Small intestine (tissue), 7 donors: ENCODE measurements around the gene MED14. TPM values are rescaled to one million over a fixed set of nuclear protein-coding genes. Genes with fewer than 3 reads are reported as not detected.
"Not testable (repeated sequence)": the region's sequence is repeated elsewhere in the genome, so short reads cannot be mapped to it uniquely, and the experiment has no call there.

Experiments
- DNase-seq, 2 donors: peaks; one replicate each; pipeline versions ENCODE4 v3.0.0 to v3.0.0-alpha.2; 2013
- FAIRE-seq: peaks from 2 replicates; lab custom pipeline; 2012; peaks lifted over from hg19 to GRCh38; lab: Jason Lieb, UNC
- H3K27ac ChIP-seq, 3 donors: one replicate each; pipeline ENCODE4 v1.5.1; 2013; ENCODE audit warnings: low read length in 2 of 3, mild to moderate bottlenecking in 2 of 3, control low read depth in 1 of 3, inconsistent platforms in 1 of 3, low read depth in 1 of 3, moderate library complexity in 1 of 3
- H3K27me3 ChIP-seq, 3 donors: one replicate each; pipeline ENCODE4 v1.6.1; 2013; ENCODE audit warnings: low read length in 3 of 3, inconsistent platforms in 1 of 3; ENCODE audit not compliant: control insufficient read depth in 3 of 3, insufficient read depth in 3 of 3
- H3K36me3 ChIP-seq, 3 donors: one replicate each; pipeline ENCODE4 v1.6.1; 2013; ENCODE audit warnings: low read length in 3 of 3, inconsistent platforms in 1 of 3, low read depth in 1 of 3, mild to moderate bottlenecking in 1 of 3, moderate library complexity in 1 of 3; ENCODE audit not compliant: control insufficient read depth in 3 of 3, insufficient read depth in 2 of 3
- H3K4me1 ChIP-seq, 3 donors: one replicate each; pipeline ENCODE4 v1.6.1; 2013; ENCODE audit warnings: low read length in 2 of 3, inconsistent platforms in 1 of 3, low read depth in 1 of 3, mild to moderate bottlenecking in 1 of 3, moderate library complexity in 1 of 3; ENCODE audit not compliant: control insufficient read depth in 3 of 3, insufficient read depth in 2 of 3
- H3K4me3 ChIP-seq, 3 donors: one replicate each; pipeline ENCODE4 v1.5.1; 2013; ENCODE audit warnings: low read length in 3 of 3, control low read depth in 1 of 3, inconsistent platforms in 1 of 3, low read depth in 1 of 3, mild to moderate bottlenecking in 1 of 3, moderate library complexity in 1 of 3
- H3K9me3 ChIP-seq, 2 donors: one replicate each; pipeline ENCODE4 v1.6.1; 2013; ENCODE audit warnings: low read depth in 1 of 2, low read length in 1 of 2; ENCODE audit not compliant: control insufficient read depth in 2 of 2, insufficient read depth in 1 of 2
- WGBS, 3 donors: extraction: QIAGEN DNeasy Blood & Tissue Kit; methylation state at CpG; one replicate each; pipeline ENCODE4 v1.1.7; 2013; 5-methylcytosine and 5-hydroxymethylcytosine counted together
- polyA plus RNA-seq, 4 donors: library from polyadenylated mRNA; stranded (reverse) in 3 of 4; unstranded in 1 of 4; fragments of 200-250 nt in 3 of 4; fragments of 120-200 nt in 1 of 4; gene quantifications; one replicate each; pipeline versions ENCODE4 v1.2.1 to v1.2.3, GENCODE V29; 2013
- donor health status: healthy with polysubstance abuse.
- donor health status: control.
- donor health status: control.
- donor health status: Bipolar disorder and iron deficiency.
- donor health status: healthy.

The MED14 gene
- polyA plus RNA-seq, 4 donors: 13.0 to 72.7 (median 17.3) TPM

- DNase-seq (no peak), FAIRE-seq (no peak)
- 85 to 94% (median 88%) methylated on average over 6 of the region's 6 CpGs for WGBS, 3 donors
- Histone ChIP-seq H3K36me3 (no peaks in the 10 kb centered on the region), H3K27ac (no peak overlapping the region), H3K4me1 (no peaks in the 10 kb centered on the region), H3K9me3 (no peaks in the 10 kb centered on the region), H3K4me3 (no peak overlapping the region), H3K27me3 (no peaks in the 10 kb centered on the region)
These were observed 11.2 kb upstream of the MED14 start for GRCh38 chrX:40746521-40746920.

- Histone ChIP-seq H3K4me1 (peaks cover 0 to 6% (median 4%) of the 10 kb centered on the region in 3 donors), H3K36me3 (no peaks in the 10 kb centered on the region), H3K4me3 (peak overlapping the region; percentile 72 to 92 (median 77)), H3K9me3 (no peaks in the 10 kb centered on the region), H3K27ac (peak overlapping the region; percentile 89 to 99 (median 93)), H3K27me3 (no peaks in the 10 kb centered on the region)
- 0 to 1% (median 1%) methylated on average over 16 to 17 of the region's 17 CpGs for WGBS, 3 donors
- no peak for DNase-seq
- no peak for FAIRE-seq
These were observed 796 bp upstream of the MED14 start for GRCh38 chrX:40736170-40736505.

GRCh38 chrX:40734971-40735324, 394 bp downstream of the MED14 start:
- 0 to 2% (median 1%) methylated on average over 9 to 20 of the region's 20 CpGs for WGBS, 3 donors
- peak overlapping the region; percentile 89 to 99 (median 93) for H3K27ac ChIP-seq
- H3K9me3 ChIP-seq: no peaks in the 10 kb centered on the region
- H3K27me3 ChIP-seq: no peaks in the 10 kb centered on the region
- no peaks in the 10 kb centered on the region for H3K36me3 ChIP-seq
- peaks cover 0 to 15% (median 4%) of the 10 kb centered on the region in 3 donors for H3K4me1 ChIP-seq
- DNase-seq (no peak), FAIRE-seq (no peak)
- H3K4me3 ChIP-seq: peak overlapping the region; percentile 72 to 92 (median 77)

GRCh38 chrX:40733706-40734105, 1.6 kb downstream of the MED14 start:
- Histone ChIP-seq H3K4me1 (peaks cover 0 to 23% (median 4%) of the 10 kb centered on the region in 3 donors), H3K9me3 (no peaks in the 10 kb centered on the region), H3K27me3 (no peaks in the 10 kb centered on the region), H3K27ac (peak overlapping the region in 2 of 3 donors; percentile 11 to 93), H3K4me3 (peak overlapping the region in 2 of 3 donors; percentile 77 to 92), H3K36me3 (peaks cover 0 to 1% (median 0%) of the 10 kb centered on the region in 3 donors)
- FAIRE-seq (no peak), DNase-seq (no peak)
- WGBS, 3 donors: 15 to 43% (median 17%) methylated on average over 2 of the region's 2 CpGs

- DNase-seq, H3K9me3 ChIP-seq, H3K4me3 ChIP-seq, H3K27me3 ChIP-seq, H3K36me3 ChIP-seq, FAIRE-seq: not testable (repeated sequence)
- Histone ChIP-seq H3K27ac (peak overlapping the region in 1 of 3 donors; percentile 93), H3K4me1 (peaks cover 0 to 35% (median 4%) of the 10 kb centered on the region in 3 donors)
- WGBS, 3 donors: 88 to 92% (median 90%) methylated on average over 5 of the region's 5 CpGs
These were observed 2.8 kb downstream of the MED14 start for GRCh38 chrX:40732499-40732898.

GRCh38 chrX:40729598-40730584, 5.5 kb downstream of the MED14 start:
- peaks cover 0 to 31% (median 4%) of the 10 kb centered on the region in 3 donors for H3K4me1 ChIP-seq
- H3K4me3 ChIP-seq: peak overlapping the region in 2 of 3 donors; percentile 33 to 43
- 12 to 23% (median 21%) methylated on average over 4 of the region's 4 CpGs for WGBS, 3 donors
- DNase-seq (peak; percentile 87 to 93), FAIRE-seq (peak; percentile 85)
- no peaks in the 10 kb centered on the region for H3K9me3 ChIP-seq
- H3K27ac ChIP-seq: peak overlapping the region; percentile 63 to 92 (median 75)
- no peaks in the 10 kb centered on the region for H3K27me3 ChIP-seq
- H3K36me3 ChIP-seq: peaks cover 0 to 3% (median 2%) of the 10 kb centered on the region in 3 donors

GRCh38 chrX:40727581-40728252, 7.6 kb downstream of the MED14 start:
- peaks cover 0 to 31% (median 0%) of the 10 kb centered on the region in 3 donors for H3K4me1 ChIP-seq
- peak; percentile 51 to 74 for DNase-seq

GRCh38 chrX:40727093-40727492, 8.2 kb downstream of the MED14 start:
- no peak for FAIRE-seq
- H3K27ac ChIP-seq: peak overlapping the region in 1 of 3 donors; percentile 33

More at GRCh38 chrX:40727581-40728252, 7.6 kb downstream of the MED14 start:
- FAIRE-seq: no peak
- peak overlapping the region in 2 of 3 donors; percentile 50 to 92 for H3K27ac ChIP-seq
- no peak overlapping the region for H3K4me3 ChIP-seq
- H3K27me3 ChIP-seq: no peaks in the 10 kb centered on the region
- 45 to 69% (median 66%) methylated on average over 6 of the region's 6 CpGs for WGBS, 3 donors
- H3K9me3 ChIP-seq: no peaks in the 10 kb centered on the region
- H3K36me3 ChIP-seq: peaks cover 0 to 6% (median 4%) of the 10 kb centered on the region in 3 donors

More at GRCh38 chrX:40727093-40727492, 8.2 kb downstream of the MED14 start:
- Histone ChIP-seq H3K9me3 (no peaks in the 10 kb centered on the region), H3K36me3 (peaks cover 0 to 6% (median 4%) of the 10 kb centered on the region in 3 donors), H3K27me3 (no peaks in the 10 kb centered on the region), H3K4me3 (no peak overlapping the region), H3K4me1 (peaks cover 0 to 31% (median 0%) of the 10 kb centered on the region in 3 donors)
- no peak for DNase-seq
